Measurements from ENCODE around the gene ADGRF3.
"Not testable (repeated sequence)": the region's sequence is repeated elsewhere in the genome, so short reads cannot be mapped to it uniquely, and the experiment has no call there.

ADGRF3 gene

GRCh38 chr2:26382564-26382963 lies 36.0 kb upstream of the ADGRF3 start:
- no peak for DNase-seq (ENCODE audit: low read depth)

GRCh38 chr2:26380281-26380680 lies 33.7 kb upstream of the ADGRF3 start:
- no peak for DNase-seq (ENCODE audit: low read depth)
- TF ChIP-seq CTCF (IDR thresholded peaks at IDR 0.05; ENCODE audit: low read length, missing control alignments): no peak
- no peak overlapping the region for H3K4me3 ChIP-seq (replicated peaks; ENCODE audit: low read depth, low read length)

More at GRCh38 chr2:26382564-26382963, 36.0 kb upstream of the ADGRF3 start:
- no peak overlapping the region for H3K4me3 ChIP-seq (replicated peaks; ENCODE audit: low read depth, low read length)
- no peak for TF ChIP-seq CTCF (IDR thresholded peaks at IDR 0.05; ENCODE audit: low read length, missing control alignments)

- DNase-seq (ENCODE audit: low read depth): no peak
- no peak overlapping the region for H3K4me3 ChIP-seq (replicated peaks; ENCODE audit: low read depth, low read length)
- TF ChIP-seq CTCF (IDR thresholded peaks at IDR 0.05; ENCODE audit: low read length, missing control alignments): no peak
Measured at GRCh38 chr2:26376799-26377198, 30.2 kb upstream of the ADGRF3 start.

- DNase-seq (ENCODE audit: low read depth); H3K4me3 ChIP-seq (replicated peaks; ENCODE audit: low read depth, low read length): not testable (repeated sequence)
Measured at GRCh38 chr2:26370909-26371308, 24.3 kb upstream of the ADGRF3 start.

GRCh38 chr2:26369664-26370063 lies 23.1 kb upstream of the ADGRF3 start:
- not testable (repeated sequence) for DNase-seq (ENCODE audit: low read depth); H3K4me3 ChIP-seq (replicated peaks; ENCODE audit: low read depth, low read length)

GRCh38 chr2:26366957-26367356 lies 20.4 kb upstream of the ADGRF3 start:
- TF ChIP-seq CTCF (IDR thresholded peaks at IDR 0.05; ENCODE audit: low read length, missing control alignments): no peak
- H3K4me3 ChIP-seq (replicated peaks; ENCODE audit: low read depth, low read length): no peak overlapping the region
- no peak for DNase-seq (ENCODE audit: low read depth)

GRCh38 chr2:26364669-26365068 lies 18.1 kb upstream of the ADGRF3 start:
- no peak for TF ChIP-seq CTCF (IDR thresholded peaks at IDR 0.05; ENCODE audit: low read length, missing control alignments)
- no peak overlapping the region for H3K4me3 ChIP-seq (replicated peaks; ENCODE audit: low read depth, low read length)
- no peak for DNase-seq (ENCODE audit: low read depth)

- H3K4me3 ChIP-seq (replicated peaks; ENCODE audit: low read depth, low read length): no peak overlapping the region
- no peak for DNase-seq (ENCODE audit: low read depth)
- TF ChIP-seq CTCF (IDR thresholded peaks at IDR 0.05; ENCODE audit: low read length, missing control alignments): no peak
Measured at GRCh38 chr2:26363958-26364357, 17.4 kb upstream of the ADGRF3 start.

Measured in fibroblast of pulmonary artery (primary cell).